NT2/D1 (cell line): ENCODE data around the gene LDLRAD3.

Source experiments
- YY1 ChIP-seq: IDR thresholded peaks from 2 replicates; pipeline ENCODE4 v1.6.1; 2011; ENCODE audit not compliant: insufficient read length, insufficient read depth
- ZNF274 ChIP-seq: IDR thresholded peaks from 2 replicates; pipeline ENCODE4 v1.6.1; 2011; ENCODE audit warnings: mild to moderate bottlenecking, low read depth, low read length

GRCh38 chr11:35947437-35947836, 3.6 kb downstream of the LDLRAD3 start:
- no peak for TF ChIP-seq YY1
- TF ChIP-seq ZNF274, result no peak
